HG03159 (cell line): ENCODE measurements around the gene TMEM190.
"Not testable (repeated sequence)": the region's sequence is repeated elsewhere in the genome, so short reads cannot be mapped to it uniquely, and the experiment has no call there.

Experiments used
- ATAC-seq: cut with Tn5 transposase; IDR thresholded peaks from one replicate; pipeline ENCODE4 v1.9.1; 2021; ENCODE audit warnings: mild to moderate bottlenecking, moderate library complexity; ENCODE audit not compliant: unreplicated experiment

TMEM190 gene

DNA sequence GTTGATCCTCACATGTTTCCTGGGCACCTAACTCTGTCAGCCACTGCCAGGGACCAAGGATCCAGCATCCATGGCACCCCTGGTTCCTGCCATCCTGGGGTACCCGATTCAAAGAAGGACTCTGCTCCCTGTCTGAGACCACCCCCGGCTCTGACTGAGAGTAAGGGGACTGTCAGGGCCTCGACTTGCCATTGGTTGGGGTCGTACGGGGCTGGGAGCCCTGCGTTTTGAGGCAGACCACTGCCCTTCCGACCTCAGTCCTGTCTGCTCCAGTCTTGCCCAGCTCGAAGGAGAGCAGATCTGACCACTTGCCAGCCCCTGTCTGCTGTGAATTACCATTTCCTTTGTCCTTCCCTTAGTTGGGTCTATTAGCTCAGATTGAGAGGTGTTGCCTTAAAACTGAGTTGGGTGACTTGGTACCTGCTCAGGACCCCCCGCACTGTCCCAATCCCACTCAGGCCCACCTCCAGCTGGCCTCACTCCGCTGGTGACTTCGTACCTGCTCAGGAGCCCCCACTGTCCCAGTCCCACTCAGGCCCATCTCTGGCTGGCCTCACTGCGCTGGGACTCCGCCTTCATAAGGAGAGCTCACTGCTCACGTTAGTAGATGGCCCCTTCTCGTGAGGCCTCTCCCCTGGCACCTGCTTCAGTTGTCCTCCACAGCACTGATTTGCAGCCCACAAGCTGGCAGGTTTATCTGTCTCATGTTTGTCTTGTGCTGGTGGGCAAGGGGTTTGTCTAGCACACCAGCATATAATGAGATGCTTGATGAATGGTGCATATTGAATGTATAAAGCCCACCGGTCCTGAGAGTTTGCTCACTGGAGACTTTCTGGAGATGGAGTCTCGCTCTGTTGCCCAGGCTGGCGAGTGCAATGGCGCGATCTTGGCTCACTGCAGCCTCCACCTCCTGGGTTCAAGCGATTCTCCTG is 13.0 kb downstream of the TMEM190 start:
- ATAC-seq, result no peak

DNA sequence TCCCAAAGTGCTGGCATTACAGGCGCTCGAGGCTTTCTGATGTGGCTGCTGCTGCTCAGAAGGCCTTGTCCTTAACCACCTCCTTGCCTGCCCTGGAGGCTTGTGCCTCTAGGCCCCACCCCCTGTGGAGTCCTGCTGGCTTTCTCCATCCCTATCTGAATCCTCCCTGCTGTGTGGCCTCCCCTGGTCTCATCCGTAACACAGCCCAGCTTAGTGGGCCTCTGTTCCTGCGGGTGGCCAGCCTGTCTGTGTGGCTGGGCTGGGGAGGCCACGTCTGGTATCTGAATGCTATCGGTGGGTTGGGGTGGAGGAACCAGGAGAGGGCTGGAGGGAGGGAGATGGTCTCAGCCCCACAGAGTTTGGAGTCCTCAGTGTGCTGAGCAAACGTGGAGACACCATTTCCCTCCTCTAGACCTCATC is 13.8 kb downstream of the TMEM190 start:
- no peak for ATAC-seq

GRCh38 chr19:55391191-55391670 is 14.6 kb downstream of the TMEM190 start:
- ATAC-seq, result no peak

DNA sequence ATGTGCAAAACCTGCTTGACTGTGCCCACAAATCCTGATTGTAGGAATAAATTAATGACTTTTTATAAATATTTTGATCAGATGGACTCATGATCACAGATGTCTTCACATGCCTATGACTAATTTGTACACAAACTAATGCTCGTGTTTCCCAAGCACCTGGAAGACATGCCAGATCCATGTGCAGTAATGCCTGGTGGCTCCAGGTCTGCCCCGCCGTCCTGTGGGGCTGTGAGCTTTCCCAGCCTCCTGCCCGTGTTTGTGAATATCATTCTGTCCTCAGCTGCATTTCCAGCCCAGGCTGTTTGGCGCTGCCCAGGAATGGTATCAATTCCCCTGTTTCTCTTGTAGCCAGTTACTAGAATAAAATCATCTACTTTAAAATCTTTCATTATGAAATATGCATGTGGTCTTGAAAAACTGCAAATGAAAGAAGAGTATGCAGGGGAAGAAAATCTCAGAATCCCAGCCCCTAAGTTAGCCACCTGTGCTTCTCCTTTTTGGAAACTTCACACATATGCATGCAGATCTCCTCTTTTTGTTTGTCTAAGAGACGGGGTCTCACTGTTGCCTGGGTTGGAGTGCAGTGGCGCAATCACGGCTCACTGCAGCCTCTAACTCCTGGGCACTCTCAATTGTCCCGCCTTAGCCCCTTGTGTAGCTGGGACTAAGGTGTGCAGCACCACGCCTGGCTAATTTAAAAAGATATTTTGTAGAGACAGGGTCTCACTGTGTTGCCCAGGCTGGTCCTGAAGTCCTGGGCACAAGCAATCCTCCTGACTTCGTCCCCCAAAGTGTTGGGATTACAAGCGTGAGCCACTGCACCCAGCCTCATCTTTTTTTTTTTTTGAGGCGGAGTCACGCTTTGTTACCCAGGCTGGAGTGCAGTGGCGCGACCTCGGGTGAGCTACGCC is 15.3 kb downstream of the TMEM190 start:
- no peak for ATAC-seq

- ATAC-seq, result no peak
Measured at GRCh38 chr19:55392820-55393761, 16.5 kb downstream of the TMEM190 start.

- ATAC-seq, result no peak
Measured at GRCh38 chr19:55398200-55398925, 21.7 kb downstream of the TMEM190 start.

DNA sequence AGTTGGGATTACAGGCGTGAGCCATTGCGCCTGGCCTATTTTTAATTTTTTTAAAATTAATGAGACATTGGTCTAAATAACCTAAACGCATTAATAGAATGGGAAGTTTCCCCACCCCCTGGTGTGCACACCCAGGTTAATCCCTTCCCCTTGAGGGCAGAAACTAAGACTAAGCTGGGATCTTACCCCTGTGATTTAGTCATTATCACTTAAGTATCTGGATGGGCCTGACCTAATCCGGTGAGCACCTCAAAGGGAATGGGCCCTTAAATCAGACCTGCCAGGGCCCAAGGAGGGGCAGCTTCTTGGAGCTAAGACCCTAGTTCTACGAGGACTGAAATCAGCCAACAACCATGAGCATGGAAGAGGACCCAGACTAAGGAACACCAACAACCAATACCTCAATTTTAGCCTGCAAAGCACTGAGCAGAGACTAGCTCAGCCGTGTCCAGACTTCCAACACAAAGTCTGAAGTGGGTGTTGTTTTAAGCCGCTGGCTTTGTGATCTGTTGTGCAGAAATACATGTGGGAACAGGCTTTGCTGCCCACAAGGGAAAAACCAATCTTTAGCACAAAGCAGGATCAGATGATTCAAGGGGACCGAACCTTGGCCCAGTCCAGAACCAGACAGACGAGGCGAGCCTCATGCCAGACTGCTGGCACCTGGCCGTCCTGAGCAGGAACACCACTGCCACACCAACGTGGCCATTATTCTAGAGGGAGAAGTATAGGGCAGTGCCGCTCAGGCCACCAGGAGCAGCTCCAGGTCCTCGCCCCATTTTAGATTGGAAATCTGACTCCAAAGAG is 23.9 kb downstream of the TMEM190 start:
- no peak for ATAC-seq

DNA sequence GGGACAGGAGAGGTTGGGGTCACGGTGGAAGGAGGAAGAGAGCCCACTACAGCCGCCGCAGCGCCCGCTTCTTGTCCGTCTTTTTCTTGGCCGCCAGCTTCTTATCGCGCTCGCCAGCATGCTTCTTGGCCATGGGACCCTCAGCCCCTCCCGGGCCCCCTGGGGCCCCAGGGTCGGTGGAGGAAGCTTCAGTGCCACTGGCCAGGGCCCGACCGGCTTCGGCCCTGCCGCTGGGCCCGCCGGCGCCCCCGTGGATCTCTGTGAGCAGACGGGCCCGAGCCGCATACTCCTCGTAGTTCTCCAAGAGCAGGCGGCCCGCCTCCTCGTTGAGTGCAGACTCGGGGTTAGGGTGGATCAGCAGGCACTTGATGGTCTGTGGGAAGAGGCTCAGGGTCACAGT is 24.8 kb downstream of the TMEM190 start:
- ATAC-seq, result not testable (repeated sequence)

GRCh38 chr19:55402509-55402908 is 25.9 kb downstream of the TMEM190 start:
- ATAC-seq, result no peak

DNA sequence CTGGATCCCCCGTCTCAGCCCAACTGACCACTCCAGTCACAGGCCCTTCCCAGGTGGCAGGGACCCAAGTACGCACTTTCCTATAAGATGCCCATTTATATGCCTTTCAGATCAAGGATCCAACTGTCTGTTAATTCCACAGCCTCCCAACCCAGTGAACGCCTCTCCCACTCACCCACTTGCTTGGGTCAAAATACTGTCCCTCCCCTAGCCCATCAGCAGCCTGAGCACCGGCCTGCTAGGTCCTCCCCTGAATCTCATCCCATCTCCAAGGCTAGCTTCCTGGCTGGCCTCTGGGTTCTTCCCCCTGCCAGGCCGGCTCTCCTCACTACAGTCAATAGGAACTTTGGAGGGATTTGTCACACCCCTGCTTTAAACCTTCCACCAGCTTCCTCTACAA is 29.0 kb downstream of the TMEM190 start:
- ATAC-seq, result no peak

- no peak for ATAC-seq
Measured at GRCh38 chr19:55406091-55406825, 29.6 kb downstream of the TMEM190 start.

GRCh38 chr19:55406826-55407549 is 30.4 kb downstream of the TMEM190 start:
- peak; percentile 14 for ATAC-seq

DNA sequence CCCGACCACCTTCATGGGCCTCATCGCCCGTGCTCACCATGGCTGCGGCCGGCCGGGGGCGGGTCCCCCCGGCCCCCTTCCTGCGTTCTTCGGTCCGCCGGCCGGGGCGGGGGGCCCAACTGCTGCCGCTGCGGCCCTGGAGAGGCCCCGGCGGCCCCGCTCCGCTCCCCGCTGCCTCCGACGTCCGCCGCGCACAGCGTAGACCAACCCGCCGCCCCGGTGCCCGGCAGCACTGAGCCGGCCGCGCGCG is 30.8 kb downstream of the TMEM190 start, which contains the start of gene UBE2S:
Gene UBE2S (minus strand): TSS at position 239 of the 250 bp plus-strand sequence. CDS start 199 bp downstream, at position 40.
- not testable (repeated sequence) for ATAC-seq

GRCh38 chr19:55407800-55408532 is 31.3 kb downstream of the TMEM190 start:
- peak; percentile 82 for ATAC-seq

DNA sequence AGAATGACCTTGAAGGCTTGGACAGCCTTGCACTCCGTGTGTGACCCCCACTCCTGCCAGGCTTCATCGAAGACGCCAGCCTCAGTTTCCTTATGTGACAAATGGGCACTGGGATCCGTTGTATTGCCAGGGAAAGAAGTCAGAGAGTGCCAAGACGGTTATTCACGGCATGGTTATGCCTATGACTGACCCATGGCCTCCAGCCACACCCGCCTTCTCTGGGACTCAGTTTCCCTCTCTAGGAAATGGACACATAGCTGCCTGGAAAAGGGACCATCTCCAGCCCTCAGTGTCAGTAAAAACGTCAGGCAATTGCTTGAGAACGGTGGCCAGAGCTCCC is 31.9 kb downstream of the TMEM190 start:
- ATAC-seq, result no peak

- ATAC-seq, result not testable (repeated sequence)
Measured at GRCh38 chr19:55409179-55409578, 32.6 kb downstream of the TMEM190 start.

GRCh38 chr19:55410168-55410567 is 33.5 kb downstream of the TMEM190 start:
- ATAC-seq, result no peak
